Mesendoderm (in vitro differentiated cells): ENCODE data around the gene ANO7.

Experiments
- DNase-seq: peaks from one replicate; pipeline ENCODE4 v3.0.0; 2013
- H2AK5ac ChIP-seq: 2 replicates; pipeline ENCODE4 v1.6.1; 2013; ENCODE audit warnings: low read length, inconsistent platforms
- H2BK120ac ChIP-seq: 2 replicates; pipeline ENCODE4 v1.6.1; 2013; ENCODE audit warnings: low read depth, mild to moderate bottlenecking, low read length, moderate library complexity, mixed read lengths
- H2BK15ac ChIP-seq: replicated peaks from 2 replicates; pipeline ENCODE4 v1.6.1; 2013; ENCODE audit warnings: low read depth, mild to moderate bottlenecking, moderate library complexity
- H2BK5ac ChIP-seq: 2 replicates; pipeline ENCODE4 v1.6.1; 2013; ENCODE audit warnings: low read length, inconsistent platforms
- H3K18ac ChIP-seq: 2 replicates; pipeline ENCODE4 v1.6.1; 2013; ENCODE audit warnings: mild to moderate bottlenecking, low read length, mixed read lengths
- H3K23ac ChIP-seq: one replicate; pipeline ENCODE4 v1.6.1; 2013; ENCODE audit warnings: low read length
- H3K27ac ChIP-seq: 2 replicates; pipeline ENCODE4 v1.5.1; 2013; ENCODE audit warnings: low read depth, mild to moderate bottlenecking, inconsistent platforms, low read length, moderate library complexity
- H3K27me3 ChIP-seq: 2 replicates; pipeline ENCODE4 v1.6.1; 2013; ENCODE audit warnings: low read length, control low read depth, mild to moderate bottlenecking, inconsistent platforms; ENCODE audit not compliant: insufficient read depth, poor library complexity
- H3K36me3 ChIP-seq: 2 replicates; pipeline ENCODE4 v1.6.1; 2013; ENCODE audit warnings: low read length, inconsistent platforms; ENCODE audit not compliant: control insufficient read depth, insufficient read depth
- H3K4ac ChIP-seq: one replicate; pipeline ENCODE4 v1.6.1; 2013; ENCODE audit warnings: low read depth, mild to moderate bottlenecking, low read length, moderate library complexity
- H3K4me1 ChIP-seq: 2 replicates; pipeline ENCODE4 v1.6.1; 2013; ENCODE audit warnings: low read depth, low read length, inconsistent platforms; ENCODE audit not compliant: control insufficient read depth
- H3K4me2 ChIP-seq: 2 replicates; pipeline ENCODE4 v1.6.1; 2013; ENCODE audit warnings: low read length
- H3K4me3 ChIP-seq: 2 replicates; pipeline ENCODE4 v1.5.1; 2013; ENCODE audit warnings: mild to moderate bottlenecking, low read length
- H3K56ac ChIP-seq: one replicate; pipeline ENCODE4 v1.6.1; 2013; ENCODE audit warnings: low read length
- H3K79me1 ChIP-seq: 2 replicates; pipeline ENCODE4 v1.6.1; 2013; ENCODE audit warnings: low read length, inconsistent platforms
- H3K79me2 ChIP-seq: 2 replicates; pipeline ENCODE4 v1.6.1; 2013; ENCODE audit warnings: mild to moderate bottlenecking, low read length; ENCODE audit not compliant: control insufficient read depth, insufficient read depth
- H3K9ac ChIP-seq: 2 replicates; pipeline ENCODE4 v1.6.1; 2013; ENCODE audit warnings: low read length, inconsistent platforms
- H4K5ac ChIP-seq: one replicate; pipeline ENCODE4 v1.6.1; 2013; ENCODE audit warnings: low read length
- H4K8ac ChIP-seq: one replicate; pipeline ENCODE4 v1.6.1; 2013; ENCODE audit warnings: low read depth, mild to moderate bottlenecking, control low read depth, low read length, moderate library complexity
- WGBS: extraction: QIAGEN DNeasy Blood & Tissue Kit; methylation state at CpG from one replicate; pipeline ENCODE4 v1.1.7; 2013; ENCODE audit warnings: low lambda C conversion rate, missing lambda C conversion rate; ENCODE audit not compliant: insufficient coverage; ENCODE audit errors: extremely low coverage; 5-methylcytosine and 5-hydroxymethylcytosine counted together

ANO7 gene

DNA sequence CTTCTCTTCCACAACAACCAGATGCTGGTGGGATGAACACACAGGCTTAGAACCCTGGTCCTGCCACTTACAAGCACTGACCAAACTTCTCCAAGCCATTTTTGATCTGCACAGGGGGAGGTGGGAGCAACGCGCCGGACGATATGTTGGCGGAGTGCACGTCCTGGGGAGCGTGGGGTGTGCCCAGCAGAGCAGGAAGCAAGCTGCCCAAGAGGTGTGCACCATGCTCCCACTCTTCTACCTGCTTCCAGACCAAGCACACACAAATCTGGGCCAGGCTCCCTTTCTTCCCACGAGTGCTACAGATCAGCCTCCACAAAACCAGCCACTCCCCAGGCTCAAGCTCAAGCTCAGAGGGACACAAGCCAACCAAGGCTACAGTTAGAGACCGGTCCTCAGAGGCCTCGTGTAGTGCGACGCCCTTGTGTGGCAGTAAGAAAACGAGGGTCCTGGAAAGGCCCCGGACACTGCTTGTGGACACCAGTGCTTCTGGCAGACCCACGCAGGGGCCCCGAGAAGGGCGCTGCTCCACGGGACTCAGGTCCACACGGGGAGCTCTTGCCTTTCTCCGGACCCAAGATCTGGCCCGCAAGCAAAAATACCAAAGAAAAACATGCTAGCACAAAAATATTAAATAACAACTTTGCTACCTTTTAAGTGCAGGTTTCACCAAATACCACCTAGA, 52.0 kb downstream of the ANO7 start:
- Histone ChIP-seq H3K4me3 (no peak overlapping the region), H2BK120ac (no peak overlapping the region), H3K4ac (no peak overlapping the region), H3K18ac (no peak overlapping the region), H4K8ac (no peak overlapping the region), H4K5ac (no peak overlapping the region), H2BK15ac (no peak overlapping the region), H3K27me3 (no peaks in the 10 kb centered on the region), H2BK5ac (no peak overlapping the region), H2AK5ac (no peak overlapping the region), H3K23ac (no peak overlapping the region), H3K4me1 (no peaks in the 10 kb centered on the region), H3K56ac (no peak overlapping the region), H3K79me2 (no peaks in the 10 kb centered on the region), H3K9ac (no peak overlapping the region), H3K36me3 (peaks cover 27% of the 10 kb centered on the region), H3K27ac (no peak overlapping the region), H3K4me2 (no peak overlapping the region), H3K79me1 (peaks cover 6% of the 10 kb centered on the region)
- DNase-seq = no peak
- no CpG with 5 or more reads among the region's 21 CpGs for WGBS

- Histone ChIP-seq H3K4me3 (no peak overlapping the region), H2BK15ac (no peak overlapping the region), H2BK120ac (no peak overlapping the region), H2BK5ac (no peak overlapping the region), H3K4ac (no peak overlapping the region), H3K79me1 (peaks cover 6% of the 10 kb centered on the region), H3K27ac (no peak overlapping the region), H3K9ac (no peak overlapping the region), H2AK5ac (no peak overlapping the region), H4K8ac (no peak overlapping the region), H3K4me1 (no peaks in the 10 kb centered on the region), H3K56ac (no peak overlapping the region), H4K5ac (no peak overlapping the region), H3K4me2 (no peak overlapping the region), H3K23ac (no peak overlapping the region), H3K36me3 (peaks cover 25% of the 10 kb centered on the region), H3K79me2 (no peaks in the 10 kb centered on the region), H3K18ac (no peak overlapping the region), H3K27me3 (no peaks in the 10 kb centered on the region)
- DNase-seq = no peak
- WGBS = no CpG with 5 or more reads among the region's 4 CpGs
Observed at GRCh38 chr2:241241669-241242068, 53.2 kb downstream of the ANO7 start.

DNA sequence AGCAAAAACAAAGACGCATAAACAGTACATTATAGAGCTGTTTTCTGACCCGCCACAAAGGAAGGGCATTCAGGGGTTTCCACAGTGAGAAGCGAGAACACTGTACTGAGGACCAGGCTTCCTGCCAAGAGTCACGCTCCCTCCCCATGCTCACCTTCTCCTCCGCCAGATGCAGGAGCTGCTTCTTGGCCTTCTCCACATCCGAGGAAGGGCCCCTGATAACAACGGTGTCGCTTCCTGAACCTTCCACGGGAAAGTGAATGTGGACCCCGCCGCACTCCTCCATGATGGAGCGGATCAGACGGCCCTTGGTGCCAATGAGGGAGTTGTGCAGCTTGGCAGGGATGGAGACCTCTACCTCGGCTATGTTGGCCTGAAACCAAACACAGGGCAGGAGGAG, 53.8 kb downstream of the ANO7 start:
- no peak overlapping the region for H3K27ac ChIP-seq
- no peak overlapping the region for H2AK5ac ChIP-seq
- no peaks in the 10 kb centered on the region for H3K4me1 ChIP-seq
- H2BK120ac ChIP-seq = no peak overlapping the region
- no peaks in the 10 kb centered on the region for H3K79me2 ChIP-seq
- no peak for DNase-seq
- H4K8ac ChIP-seq = no peak overlapping the region
- H4K5ac ChIP-seq = no peak overlapping the region
- H3K4me3 ChIP-seq = no peak overlapping the region
- peaks cover 25% of the 10 kb centered on the region for H3K36me3 ChIP-seq
- H3K56ac ChIP-seq = no peak overlapping the region
- H3K9ac ChIP-seq = no peak overlapping the region
- no peak overlapping the region for H3K4me2 ChIP-seq
- no peak overlapping the region for H3K4ac ChIP-seq
- H2BK15ac ChIP-seq = no peak overlapping the region
- no CpG with 5 or more reads among the region's 14 CpGs for whole genome bisulfite sequencing
- H3K27me3 ChIP-seq = no peaks in the 10 kb centered on the region
- H3K79me1 ChIP-seq = peaks cover 6% of the 10 kb centered on the region
- H3K23ac ChIP-seq = no peak overlapping the region
- no peak overlapping the region for H2BK5ac ChIP-seq
- no peak overlapping the region for H3K18ac ChIP-seq

- H3K27me3 ChIP-seq = no peaks in the 10 kb centered on the region
- no peaks in the 10 kb centered on the region for H3K79me2 ChIP-seq
- H3K27ac ChIP-seq = no peak overlapping the region
- H3K4me2 ChIP-seq = no peak overlapping the region
- H3K4me3 ChIP-seq = no peak overlapping the region
- H3K4me1 ChIP-seq = no peaks in the 10 kb centered on the region
- H3K4ac ChIP-seq = no peak overlapping the region
- no peak overlapping the region for H2AK5ac ChIP-seq
- H2BK15ac ChIP-seq = no peak overlapping the region
- H4K5ac ChIP-seq = no peak overlapping the region
- DNase-seq = no peak
- no peak overlapping the region for H2BK120ac ChIP-seq
- H2BK5ac ChIP-seq = no peak overlapping the region
- WGBS = no CpG with 5 or more reads among the region's 6 CpGs
- H3K56ac ChIP-seq = no peak overlapping the region
- H3K36me3 ChIP-seq = peaks cover 33% of the 10 kb centered on the region
- H3K23ac ChIP-seq = no peak overlapping the region
- H3K18ac ChIP-seq = no peak overlapping the region
- peaks cover 6% of the 10 kb centered on the region for H3K79me1 ChIP-seq
- H3K9ac ChIP-seq = no peak overlapping the region
- H4K8ac ChIP-seq = no peak overlapping the region
Observed at GRCh38 chr2:241244368-241244767, 55.9 kb downstream of the ANO7 start.

DNA sequence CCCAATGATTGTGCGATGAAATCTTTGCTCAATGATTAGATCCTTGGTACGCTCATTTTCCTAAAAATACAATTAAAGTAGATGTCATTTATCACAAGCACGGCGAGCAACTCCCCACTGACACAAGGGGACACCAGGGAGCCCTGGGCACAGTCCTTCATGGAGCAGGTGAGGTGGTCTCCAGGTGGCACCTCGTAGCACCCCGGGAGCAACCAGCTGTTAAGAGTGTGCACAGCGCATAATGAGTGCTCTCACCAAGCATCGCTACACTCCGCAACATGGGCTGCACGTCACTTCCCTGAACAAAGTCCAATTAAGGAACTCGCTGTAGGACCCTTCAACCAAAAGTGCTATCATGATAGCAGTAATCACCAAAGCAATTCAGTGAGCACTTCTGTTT, 59.8 kb downstream of the ANO7 start:
- H3K36me3 ChIP-seq = peaks cover 46% of the 10 kb centered on the region

DNA sequence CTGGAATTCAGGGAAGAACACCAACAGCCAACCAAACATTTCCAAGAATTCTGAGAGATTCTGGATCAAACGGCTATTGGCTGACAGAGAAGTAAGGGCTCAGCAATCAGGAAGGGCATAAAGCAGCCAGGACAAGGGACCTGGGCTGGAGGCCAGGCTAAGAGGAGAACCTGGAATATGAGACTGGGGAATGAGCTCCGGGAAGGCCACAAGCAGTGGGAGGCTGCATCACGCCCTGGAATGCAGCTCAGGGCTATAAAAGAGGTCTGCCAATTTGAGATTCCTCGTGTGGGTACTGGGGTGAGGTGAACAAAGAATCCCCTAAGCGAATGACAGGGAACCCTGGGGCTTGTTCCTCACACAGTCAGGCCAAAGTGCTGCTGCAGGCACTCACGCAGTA, 60.4 kb downstream of the ANO7 start:
- no peaks in the 10 kb centered on the region for H3K4me1 ChIP-seq
- H4K5ac ChIP-seq = no peak overlapping the region
- no peak overlapping the region for H2AK5ac ChIP-seq
- H3K4me2 ChIP-seq = no peak overlapping the region
- H2BK120ac ChIP-seq = no peak overlapping the region
- H3K27me3 ChIP-seq = no peaks in the 10 kb centered on the region
- no peak overlapping the region for H3K23ac ChIP-seq
- no peaks in the 10 kb centered on the region for H3K79me2 ChIP-seq
- H3K4ac ChIP-seq = no peak overlapping the region
- H2BK5ac ChIP-seq = no peak overlapping the region
- H3K4me3 ChIP-seq = no peak overlapping the region
- H2BK15ac ChIP-seq = no peak overlapping the region
- no peak overlapping the region for H4K8ac ChIP-seq
- DNase-seq = no peak
- H3K9ac ChIP-seq = no peak overlapping the region
- no CpG with 5 or more reads among the region's 6 CpGs for WGBS
- no peak overlapping the region for H3K18ac ChIP-seq
- H3K36me3 ChIP-seq = peaks cover 50% of the 10 kb centered on the region
- H3K79me1 ChIP-seq = peaks cover 6% of the 10 kb centered on the region
- H3K27ac ChIP-seq = no peak overlapping the region
- H3K56ac ChIP-seq = no peak overlapping the region

More for the DNA sequence above, 59.8 kb downstream of the ANO7 start:
- Histone ChIP-seq H2BK5ac (no peak overlapping the region), H4K5ac (no peak overlapping the region), H3K27me3 (no peaks in the 10 kb centered on the region), H4K8ac (no peak overlapping the region), H3K79me1 (peaks cover 6% of the 10 kb centered on the region), H3K9ac (no peak overlapping the region), H2BK15ac (no peak overlapping the region), H2AK5ac (no peak overlapping the region), H3K27ac (no peak overlapping the region), H3K56ac (no peak overlapping the region), H2BK120ac (no peak overlapping the region), H3K79me2 (no peaks in the 10 kb centered on the region), H3K18ac (no peak overlapping the region), H3K4me3 (no peak overlapping the region), H3K4me1 (no peaks in the 10 kb centered on the region), H3K4me2 (no peak overlapping the region), H3K23ac (no peak overlapping the region), H3K4ac (no peak overlapping the region)
- whole genome bisulfite sequencing = no CpG with 5 or more reads among the region's 11 CpGs
- no peak for DNase-seq
